CD4-positive, alpha-beta T cell treated with Interleukin-6 at 100 ng/mL for 8 hours (primary cell): ENCODE data around the gene MTSS2.

Experiments
- DNase-seq: peaks from one replicate; pipeline ENCODE4 v3.0.0-alpha.2; 2020; ENCODE audit warnings: mixed read lengths, low spot score

Gene MTSS2, protein sequence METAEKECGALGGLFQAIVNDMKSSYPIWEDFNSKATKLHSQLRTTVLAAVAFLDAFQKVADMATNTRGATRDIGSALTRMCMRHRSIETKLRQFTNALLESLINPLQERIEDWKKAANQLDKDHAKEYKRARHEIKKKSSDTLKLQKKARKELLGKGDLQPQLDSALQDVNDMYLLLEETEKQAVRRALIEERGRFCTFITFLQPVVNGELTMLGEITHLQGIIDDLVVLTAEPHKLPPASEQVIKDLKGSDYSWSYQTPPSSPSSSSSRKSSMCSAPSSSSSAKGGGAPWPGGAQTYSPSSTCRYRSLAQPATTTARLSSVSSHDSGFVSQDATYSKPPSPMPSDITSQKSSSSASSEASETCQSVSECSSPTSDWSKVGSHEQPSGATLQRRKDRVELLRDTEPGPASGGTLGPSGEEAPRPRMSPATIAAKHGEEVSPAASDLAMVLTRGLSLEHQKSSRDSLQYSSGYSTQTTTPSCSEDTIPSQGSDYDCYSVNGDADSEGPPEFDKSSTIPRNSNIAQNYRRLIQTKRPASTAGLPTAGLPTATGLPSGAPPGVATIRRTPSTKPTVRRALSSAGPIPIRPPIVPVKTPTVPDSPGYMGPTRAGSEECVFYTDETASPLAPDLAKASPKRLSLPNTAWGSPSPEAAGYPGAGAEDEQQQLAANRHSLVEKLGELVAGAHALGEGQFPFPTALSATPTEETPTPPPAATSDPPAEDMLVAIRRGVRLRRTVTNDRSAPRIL

DNA sequence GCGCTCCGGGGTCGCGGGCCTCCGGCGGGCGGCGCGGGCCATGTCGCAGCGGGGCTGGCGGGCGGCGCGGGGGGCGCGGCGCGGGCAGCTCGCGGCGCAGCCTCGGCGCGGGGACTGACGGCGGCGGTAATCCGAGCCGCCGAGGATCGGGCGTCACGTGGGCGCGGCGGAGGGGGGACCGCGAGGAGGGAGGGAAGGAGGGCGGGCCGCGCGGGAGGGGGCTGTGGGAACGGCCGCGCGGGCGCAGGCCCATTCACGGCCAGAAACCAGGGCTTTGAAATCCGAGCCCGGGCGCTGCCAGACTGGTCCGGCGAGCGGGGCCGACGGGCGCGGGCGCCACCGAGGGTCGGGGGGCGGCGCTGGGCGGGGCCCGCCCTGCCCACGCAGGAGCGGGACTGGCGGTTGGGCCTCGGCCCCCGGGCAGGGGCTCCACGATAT is at the start of gene MTSS2:
Gene MTSS2 (minus strand): TSS at position 116 of the 438 bp plus-strand sequence. CDS start 262 bp downstream, outside the sequence.
- no peak for DNase-seq

DNA sequence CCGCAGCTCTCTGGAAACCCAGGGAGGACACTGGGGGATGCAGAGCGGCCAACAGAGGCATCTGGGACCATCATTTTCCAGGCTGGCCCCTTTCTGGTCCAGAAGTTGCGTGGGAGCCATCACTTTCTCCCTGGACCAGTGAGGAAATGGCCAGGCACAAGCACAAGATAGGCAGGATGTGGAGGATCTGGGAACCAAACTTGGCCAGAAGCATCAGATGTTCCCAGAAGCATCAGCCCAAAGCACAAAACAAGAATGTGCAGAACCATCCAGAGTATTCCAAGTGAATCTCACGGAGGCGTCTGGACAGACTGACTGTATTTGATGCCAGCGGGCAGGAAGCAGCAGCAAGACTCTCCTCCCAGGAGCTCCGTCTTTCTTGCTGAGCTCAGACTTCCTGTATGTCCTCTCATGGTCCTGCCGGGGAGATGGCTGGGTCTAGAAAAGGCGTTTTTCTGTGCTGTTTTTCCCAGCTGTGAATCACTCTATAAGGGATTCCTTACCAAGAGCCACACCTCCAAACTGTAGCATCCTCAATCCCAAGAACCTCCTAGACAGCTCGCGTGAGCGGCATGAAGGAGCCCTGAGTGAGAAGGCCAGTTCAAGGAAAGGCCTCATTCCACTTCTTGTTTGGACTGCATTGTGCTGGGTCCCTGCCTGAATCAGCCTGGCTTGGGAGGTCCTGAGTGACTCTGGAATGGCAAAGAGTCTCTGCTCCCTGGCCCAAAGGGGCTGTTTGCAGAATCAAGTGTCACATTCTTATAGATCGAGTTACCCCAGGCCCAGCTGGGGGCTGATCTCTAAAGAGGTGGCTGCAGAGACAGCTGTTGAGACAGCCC is 49.5 kb upstream of the MTSS2 start:
- DNase-seq: no peak

DNA sequence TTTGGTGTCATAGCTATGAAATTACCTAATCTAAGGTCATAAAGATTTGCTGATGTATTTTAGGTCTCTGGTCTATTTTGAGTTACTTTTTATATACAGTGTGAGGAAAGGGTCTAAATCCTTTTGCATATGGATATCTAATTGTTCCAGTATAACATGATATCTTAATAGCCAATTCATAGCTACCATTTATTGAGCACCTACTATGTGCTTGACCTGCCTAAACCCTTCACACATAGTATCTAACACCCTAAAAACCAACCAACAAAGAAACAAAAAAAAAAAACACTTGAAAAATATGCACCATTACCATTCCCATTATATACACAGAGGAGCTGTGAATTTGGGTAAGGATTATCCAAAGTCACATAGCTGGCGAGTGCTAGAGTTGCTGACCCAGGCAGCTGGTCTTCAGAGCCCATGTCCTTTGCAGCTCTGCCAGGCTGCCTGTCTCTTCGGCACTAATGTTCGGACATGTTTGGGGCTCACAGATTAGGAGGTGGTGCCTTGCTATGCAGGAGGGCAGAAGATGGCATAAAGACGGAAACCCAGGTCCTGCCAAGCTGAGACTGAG is 48.8 kb upstream of the MTSS2 start:
- DNase-seq: no peak

DNA sequence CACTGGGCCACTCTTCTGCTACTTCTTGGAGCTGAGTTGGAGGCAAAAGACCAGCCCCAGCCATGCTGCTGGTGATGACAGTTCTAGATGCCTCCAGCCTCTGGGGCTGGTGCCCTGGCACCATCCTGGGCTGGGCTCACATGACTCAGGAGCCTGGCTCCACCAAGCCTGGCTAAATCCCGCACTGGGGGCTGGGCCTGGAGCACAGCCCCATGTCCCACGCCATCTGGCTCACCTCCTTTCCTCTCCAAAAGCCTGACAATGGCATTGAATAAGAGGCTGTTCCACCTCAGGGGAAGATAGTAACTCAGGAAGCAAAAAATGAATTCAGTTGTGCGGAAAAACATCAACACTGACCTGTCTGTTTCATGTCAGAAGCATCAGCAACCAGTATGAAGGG is 45.1 kb upstream of the MTSS2 start:
- no peak for DNase-seq

DNA sequence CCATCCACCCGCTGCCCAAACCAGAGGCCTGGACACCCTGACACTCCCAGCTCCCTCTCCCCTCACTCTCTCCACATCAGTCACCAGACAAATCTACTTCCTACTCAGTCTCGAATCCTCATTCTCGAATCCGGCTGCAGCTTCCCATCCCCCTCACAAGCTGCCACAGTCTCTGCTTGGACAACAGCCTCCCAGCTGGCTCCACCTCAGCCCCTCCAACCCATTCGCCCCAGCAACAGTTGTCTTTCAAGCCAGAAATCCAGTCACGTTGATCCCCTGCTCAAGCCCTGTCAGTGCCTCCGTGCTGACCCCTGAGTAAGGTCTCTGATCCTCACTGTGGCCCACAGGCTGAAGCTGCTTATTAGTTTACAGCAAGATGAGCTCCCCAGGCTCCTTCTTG is 44.2 kb upstream of the MTSS2 start:
- no peak for DNase-seq

DNA sequence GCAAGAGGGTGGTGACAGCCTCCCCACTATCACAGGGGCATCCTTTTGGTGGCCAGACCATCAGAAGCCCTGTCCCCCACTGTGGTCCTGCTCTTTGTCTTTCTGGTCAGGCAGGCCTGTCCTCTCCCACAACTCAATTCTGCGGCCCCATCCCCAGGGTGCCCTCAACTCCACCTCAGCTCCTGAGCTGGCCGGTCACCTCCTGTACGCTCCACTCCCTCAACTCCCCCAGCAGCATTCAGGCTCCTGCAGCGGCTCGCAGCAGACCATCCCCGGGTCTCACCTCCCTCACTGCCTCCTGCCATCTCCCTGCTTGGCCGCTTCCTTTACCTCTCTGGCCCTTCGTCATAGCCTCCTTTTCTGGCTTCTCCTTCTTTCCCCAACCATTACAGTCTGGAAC is 43.4 kb upstream of the MTSS2 start:
- DNase-seq: no peak

DNA sequence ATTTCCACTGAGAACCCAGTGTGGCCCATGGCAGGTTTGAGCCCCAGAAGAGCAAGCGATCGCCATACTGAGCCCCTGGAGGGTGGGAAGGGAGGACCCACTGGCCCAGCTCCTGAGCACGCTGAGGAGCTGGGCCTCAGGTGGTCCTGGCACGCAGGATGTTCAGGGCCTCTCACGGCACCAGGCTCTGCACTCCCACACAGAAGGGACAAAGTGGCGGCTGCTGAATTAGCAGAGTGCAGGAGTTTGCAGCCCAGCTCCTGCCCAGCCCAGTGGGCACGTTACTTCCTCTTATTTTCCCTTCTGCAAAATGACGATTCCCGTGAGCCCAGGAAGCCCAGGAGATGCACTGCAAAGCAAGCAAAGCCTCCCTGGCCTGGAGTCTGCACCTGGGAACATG is 42.3 kb upstream of the MTSS2 start:
- DNase-seq: no peak

DNA sequence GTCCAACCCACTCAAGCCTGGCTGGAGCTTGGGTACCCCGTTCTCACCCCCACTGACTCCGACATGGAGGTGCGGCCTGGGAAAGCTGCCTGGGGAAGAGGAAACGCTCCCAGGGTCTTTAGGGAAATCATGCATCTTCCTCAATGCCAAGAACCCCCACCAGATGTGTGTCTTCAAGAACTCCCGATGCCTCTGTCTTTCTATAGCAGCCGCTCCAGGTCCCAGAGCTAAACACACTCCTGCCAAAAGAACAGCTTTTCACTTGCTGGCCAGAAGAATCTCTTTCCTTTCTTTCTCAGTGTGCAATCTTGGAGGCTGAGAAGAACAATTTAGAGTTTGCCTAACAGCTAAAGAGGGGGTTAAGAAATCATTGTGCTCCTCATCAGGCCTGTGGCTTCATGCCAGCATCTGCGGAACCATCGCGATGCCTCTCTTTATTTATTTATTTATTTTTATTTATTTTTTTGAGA is 41.1 kb upstream of the MTSS2 start:
- DNase-seq: no peak

DNA sequence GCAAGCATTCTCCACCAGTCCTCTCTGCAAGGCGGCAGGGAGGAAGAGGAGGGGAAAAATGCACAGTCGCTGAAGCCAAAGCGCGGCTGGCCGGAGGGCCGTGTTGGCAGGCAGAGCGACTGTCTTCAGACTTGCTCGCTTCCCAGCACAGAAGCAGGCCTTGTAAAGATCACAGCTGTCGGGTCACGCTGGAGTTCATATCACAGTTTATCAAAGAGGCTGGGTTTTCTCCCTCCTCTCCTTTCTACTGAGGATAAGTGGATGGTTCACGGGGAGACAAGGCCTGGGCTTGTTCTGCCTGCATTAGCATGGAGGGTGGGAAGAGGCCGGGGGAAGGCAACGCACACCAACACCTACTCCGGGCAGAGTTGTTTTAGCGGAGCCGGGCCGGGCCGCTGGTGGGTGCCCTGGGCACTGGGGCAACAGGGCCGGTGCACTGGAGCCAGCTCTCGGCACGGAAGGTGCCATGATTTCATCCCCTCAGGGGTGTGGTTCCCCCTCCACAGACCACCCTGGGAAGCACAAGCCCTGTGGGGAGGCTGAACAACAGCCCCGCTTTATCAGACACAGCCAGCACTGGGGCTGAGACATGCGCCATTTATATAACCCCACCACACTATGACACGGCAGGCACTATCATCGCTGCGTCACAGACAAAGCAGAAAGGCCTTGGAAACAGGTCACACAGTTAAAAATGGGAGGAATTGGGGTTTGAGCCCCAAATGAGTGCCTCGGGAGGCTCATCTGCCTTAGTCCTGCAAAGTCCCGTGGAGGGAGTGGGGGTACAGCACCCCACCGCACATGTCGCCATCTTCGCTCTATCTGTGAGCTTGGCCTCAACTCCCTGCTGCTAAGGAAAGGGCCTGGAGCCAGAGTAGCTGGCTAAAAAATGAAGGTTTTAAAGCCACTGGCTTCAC is 40.3 kb upstream of the MTSS2 start:
- DNase-seq: no peak

DNA sequence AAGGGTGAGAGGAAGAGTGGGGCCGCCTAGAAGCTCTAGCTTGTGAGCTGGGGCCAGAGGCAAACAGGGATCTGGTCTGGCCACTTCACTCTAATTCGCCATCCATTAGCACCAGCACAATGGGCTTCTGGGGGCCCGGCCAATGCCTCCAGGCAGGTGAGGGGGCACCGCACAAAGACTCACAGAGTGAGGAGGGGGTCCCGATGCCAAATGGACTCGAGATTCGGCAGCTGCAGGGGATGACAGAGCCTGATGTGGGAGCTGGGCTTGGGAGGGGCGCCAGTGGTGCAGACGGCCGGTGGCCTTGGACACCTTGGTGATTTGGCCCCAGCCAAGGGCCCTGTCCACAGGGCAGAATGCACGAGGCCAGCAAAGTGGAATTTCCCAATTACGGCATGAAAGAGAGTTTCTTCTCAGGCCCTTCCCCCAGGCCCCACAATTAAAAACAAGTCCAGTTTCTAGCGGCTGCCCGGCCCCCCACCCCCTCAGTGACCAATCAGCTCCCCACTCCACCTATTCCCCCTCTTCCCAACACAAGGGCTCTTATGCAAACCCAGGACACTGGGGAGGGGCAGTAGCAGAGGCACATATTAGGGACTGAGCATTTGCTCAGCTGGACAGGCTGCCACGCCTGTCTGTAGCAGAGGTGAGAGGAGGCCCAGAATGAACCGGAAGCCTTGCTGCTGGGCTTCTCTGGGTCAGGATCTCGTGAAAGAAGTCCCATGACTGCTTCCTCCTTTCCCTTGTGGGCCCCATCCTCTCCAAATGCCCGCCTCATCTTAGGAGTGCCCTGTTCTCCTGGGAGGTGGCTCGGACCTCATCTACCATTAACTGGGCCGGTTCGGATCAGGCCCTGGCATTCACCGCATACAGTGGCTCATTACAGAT is 39.4 kb upstream of the MTSS2 start:
- DNase-seq: no peak

DNA sequence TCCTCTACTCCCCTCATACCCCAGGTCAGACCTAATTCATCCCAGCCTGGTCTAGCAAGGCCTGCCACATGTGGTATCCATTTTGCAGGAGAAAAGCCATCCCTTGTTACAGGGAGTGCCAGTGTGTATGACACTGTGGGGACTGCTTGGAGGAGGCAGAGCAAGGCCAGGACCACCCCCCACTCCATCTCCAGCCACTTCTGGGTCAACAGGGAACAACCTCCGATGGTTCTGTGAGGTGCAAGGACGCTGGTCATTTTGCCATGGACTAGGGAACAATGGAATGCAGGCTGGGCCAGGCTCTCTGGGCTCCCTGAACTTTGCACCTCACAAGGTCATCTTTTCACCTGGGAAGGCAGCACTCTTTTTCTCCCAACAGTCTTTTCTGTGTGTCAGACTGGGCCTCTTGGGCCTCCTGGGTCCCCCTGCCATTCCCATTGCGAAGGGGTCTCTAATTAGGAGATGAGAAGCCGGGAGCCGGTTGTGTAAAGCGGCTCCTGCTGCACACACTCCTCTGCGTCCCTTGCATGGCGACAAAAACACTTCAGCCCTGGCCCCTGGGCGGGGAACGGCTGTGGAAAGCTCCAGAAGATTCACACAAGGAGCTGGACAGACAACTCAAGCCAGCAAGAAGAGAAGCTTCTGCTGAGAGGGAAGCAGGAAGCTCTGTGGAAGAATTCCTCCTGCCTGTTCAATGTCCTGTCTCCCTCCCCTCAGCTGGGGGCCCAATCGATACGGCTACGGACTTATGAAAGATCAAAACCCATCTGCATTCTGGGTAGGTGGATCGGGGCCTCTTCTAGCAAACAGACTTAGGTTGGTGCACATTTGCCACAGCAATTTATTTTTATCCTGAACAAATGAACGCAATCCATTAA is 38.5 kb upstream of the MTSS2 start:
- no peak for DNase-seq

DNA sequence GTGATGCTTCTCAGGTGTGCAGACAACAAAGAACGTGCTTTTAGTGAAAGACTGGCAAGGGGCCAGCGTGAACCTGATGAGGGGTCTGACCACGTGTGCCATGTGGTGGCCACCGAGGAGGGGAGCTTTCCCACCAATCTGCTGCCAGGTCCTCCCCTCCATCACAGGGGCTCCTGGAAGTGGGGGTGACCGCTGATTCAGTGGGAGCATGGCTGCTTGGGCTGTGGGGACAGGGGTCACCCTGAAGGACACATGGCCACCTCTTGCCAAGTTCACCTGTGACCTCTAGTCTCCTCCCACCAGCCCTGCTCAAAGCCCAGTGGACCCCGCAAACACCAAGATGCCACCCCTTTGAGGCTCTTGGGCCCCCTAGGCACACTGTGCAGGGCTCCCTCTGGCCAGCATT is 37.9 kb upstream of the MTSS2 start:
- DNase-seq: no peak

DNA sequence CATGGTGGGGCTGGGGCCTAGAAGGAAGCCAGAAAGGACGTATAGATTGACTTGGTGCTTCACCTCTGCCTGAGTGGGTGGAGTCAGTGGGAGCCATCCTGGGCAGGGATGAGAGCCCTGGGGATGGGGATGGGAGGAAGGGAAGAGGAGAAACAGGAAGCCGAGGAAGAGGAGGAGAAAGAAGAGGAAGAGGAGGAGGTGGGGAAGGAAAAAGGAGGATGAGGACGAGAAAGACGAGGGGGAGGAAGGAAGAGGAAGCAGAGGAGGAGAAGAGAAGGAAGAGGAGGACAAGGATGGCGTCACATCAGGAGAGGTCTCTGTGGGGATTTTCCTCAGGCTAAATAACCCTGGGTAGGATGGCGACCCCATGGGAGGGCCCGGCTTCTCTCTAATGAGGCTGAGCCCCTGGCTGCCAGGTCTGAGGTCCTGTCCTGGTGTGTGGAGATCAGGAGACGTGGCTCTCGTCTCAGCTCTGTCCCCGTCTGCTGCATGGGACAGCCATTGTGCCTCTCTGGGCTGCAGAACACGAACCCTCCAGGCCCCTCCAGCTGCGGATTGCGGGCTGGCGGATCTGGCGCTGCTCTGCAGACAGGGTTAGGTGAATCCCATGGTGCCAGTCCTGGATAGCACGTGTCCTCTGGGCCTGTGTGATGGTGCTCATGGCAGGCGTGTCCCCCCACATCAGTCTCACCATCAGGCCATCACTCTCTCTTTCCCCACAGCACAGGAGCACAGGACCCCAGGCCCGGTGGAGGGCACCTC is 35.5 kb upstream of the MTSS2 start:
- no peak for DNase-seq

DNA sequence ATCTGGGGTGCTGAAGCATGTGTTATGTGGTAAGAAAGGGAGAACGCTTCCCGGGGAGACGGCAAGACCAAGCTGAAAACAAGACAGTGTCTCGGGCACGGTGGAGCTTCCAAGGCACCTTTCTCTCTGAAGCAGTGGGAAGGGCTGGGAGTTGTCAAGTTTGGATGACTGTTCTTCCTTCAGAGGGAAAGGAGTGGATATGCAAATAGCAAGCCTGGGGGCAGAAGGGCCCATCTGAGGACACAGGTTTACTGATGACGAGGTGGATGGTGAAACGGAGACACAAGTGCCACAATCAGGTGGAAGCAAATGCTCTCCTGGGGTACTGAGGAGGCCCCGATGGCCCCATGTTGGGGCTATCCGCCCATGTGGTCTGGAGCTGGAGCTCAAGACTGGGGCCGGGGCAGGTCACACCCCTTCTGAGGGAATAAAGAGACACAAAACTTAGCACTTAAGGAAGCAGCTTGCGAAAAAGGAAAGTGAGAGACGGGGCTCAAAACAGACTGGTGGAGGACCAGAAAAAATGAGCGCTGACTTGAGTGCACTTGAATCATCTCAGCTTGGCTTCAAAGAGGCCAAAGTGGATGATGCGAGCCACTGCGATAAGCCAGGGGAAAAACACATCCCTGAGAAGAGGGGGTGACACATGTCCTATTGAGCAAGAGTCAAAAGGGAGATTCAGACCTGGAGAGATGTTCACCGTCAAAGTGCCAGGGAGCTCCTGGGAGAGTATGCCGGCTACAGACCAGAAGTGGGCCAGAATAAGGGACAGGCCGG is 34.8 kb upstream of the MTSS2 start:
- no peak for DNase-seq

DNA sequence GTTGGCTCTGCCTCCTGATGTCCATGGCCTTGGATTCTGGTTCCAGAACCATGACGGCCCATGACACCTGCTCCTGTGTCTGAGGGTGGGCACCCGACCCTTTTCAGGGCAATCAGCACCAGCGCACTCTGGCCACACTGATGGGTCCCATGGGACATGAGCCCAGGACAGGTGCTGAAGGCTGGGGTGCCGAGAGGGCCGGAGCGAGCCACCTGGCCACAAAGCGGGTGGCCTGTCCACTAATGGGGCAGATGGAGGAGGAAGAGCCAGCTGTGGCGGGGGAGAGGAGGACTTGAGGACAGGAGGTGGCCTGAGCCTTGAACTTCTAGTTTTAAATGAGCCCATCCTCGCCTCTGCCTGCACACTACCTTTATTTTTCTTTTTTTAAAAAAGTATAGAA is 31.2 kb upstream of the MTSS2 start:
- no peak for DNase-seq

DNA sequence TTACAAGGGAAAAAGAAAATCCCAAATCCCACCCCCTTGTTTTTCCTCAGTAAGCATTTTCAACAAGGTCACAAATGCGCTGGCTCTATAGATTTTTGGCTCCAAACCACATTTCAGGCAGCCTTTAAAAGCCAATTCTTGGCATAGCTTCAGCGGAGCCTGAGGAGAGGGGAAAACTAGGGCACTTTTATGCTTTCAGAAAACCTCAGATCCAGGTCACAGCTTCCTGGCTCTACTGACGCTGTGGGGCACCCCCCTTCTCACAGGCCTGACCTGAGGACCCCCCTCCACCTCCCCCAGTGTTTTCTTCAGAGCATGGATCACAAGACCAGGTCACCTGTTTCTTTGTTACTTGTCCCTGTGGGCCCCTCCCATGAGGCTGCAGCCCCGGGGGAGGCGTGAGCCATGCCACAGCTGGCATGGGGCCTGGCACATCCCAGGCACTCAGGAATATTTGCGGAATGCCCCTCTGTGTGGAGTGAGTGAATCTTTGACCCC is 30.1 kb upstream of the MTSS2 start:
- DNase-seq: no peak
